SW 1271 (cell line): ENCODE results near the gene SPTBN1.
A peak's percentile ranks its signal among the peaks of the same experiment; 100 is the strongest.
"Not testable (repeated sequence)": the region's sequence is repeated elsewhere in the genome, so short reads cannot be mapped to it uniquely, and the experiment has no call there.

Experiments
- DNase-seq, 2 experiments: peaks; one replicate each; lab custom pipeline; 2025; lab: John Stamatoyannopoulos, UW

The SPTBN1 gene

DNA sequence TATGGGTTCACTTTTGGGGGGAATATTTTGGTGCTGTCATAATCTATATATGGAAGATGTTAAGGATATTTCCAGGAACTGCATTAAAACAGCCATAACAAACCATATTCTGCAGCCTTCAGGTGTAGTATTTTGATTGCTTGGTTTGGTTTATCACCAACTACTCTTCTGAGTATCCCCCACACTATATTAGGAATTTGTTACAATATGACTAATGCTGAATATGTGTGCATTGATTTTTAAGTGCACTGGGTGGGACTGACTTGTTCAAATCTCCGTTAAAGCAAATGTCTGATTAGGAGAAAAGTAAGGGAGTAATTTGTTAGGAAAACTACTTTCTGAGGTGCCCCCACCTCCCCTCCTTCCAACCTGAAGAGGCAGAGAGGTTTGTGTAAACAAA, 47.7 kb downstream of the SPTBN1 start:
- no peak for DNase-seq

DNA sequence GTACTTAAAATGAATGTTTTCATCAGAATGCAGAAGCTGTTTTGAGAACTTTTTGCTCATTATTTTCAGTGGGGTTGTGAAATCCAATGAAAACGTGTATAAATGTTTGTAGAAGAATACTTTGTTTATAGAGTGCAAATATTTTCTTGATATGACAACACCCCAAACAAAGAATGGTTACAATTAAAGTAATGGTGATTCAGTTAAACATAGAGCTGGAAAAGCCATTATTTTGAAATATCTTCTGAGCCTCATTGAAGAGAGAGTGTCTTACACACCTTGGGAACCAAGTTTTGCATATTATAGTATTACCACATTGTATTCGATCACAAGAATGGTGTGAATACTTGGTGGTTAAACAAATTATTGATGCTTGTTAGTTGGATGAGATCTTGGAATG, 48.7 kb downstream of the SPTBN1 start:
- DNase-seq = no peak

DNA sequence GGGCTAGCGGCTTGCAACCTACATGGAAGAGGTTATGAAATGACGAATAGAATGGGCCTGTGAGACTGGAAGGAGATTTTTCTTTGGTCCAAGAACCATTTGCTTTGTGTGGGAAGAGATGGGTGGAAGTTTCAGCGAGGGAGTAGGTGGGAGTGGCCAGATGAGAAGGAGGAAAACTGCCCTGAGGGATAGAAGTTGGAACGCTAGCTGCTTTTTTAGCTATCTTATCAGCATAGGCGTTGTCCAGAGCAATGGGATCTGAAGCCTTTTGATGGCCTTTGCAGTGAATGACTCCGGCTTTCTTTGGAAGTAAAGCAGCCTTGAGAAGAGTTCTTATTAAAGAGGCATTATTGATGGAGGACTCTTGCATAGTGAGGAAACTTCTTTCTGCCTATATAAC, 52.4 kb downstream of the SPTBN1 start:
- DNase-seq = no peak

DNA sequence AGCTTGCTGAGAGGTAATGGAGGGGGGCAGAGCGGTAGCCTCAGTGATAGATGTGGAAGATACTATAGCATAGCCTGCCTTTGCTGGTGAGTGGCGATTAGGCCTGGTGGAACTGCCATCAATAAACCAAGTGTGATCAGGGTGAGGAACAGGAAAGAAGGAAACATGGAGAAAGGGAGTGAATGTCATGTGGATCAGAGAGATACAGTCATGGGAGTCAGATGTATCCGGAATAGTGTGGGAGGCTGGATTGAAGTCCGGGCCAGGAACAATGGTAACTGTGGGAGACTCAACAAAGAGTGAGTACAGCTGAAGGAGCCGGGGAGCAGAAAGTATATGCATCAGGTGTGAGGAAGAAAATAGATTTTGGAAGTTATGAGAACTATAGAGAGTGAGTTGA, 52.9 kb downstream of the SPTBN1 start:
- not testable (repeated sequence) for DNase-seq

DNA sequence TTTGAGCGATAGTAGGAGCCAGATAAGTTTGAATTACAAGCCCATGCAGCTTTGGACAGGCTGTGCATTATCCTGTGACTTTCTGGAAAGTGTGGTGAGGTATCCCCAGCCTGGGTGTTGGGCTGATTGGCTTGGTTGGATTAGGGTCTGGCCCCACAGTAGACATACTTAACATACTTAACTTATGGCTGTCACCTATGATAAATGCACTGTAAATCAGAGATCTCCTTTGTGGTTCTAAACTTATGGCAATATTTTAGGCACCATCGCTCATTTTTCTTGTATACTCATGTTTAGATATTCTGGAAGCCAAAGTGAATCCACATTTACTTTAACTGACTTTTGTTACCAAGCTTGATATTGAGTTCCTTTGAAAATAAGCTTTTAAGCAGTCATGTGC, 54.8 kb downstream of the SPTBN1 start:
- DNase-seq = no peak

DNA sequence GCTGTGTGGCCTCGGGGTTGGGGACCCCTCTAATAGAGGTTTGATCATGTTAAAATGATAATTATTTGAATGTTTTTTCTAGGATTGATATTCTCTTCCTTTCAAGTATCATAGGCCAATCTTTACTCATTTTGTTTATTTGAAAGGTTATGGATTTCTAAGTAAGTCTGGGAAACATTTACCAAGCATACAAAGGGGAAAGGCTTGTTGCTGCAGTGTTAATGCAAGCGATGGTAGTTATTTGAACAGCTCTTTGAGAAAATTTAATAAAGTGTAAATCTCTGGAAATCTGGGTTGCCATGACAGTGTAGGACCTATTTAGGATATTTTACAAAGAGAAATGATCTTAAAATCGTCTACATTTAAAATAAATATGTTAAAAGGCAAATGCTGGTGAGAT, 56.1 kb downstream of the SPTBN1 start:
- no peak for DNase-seq

DNA sequence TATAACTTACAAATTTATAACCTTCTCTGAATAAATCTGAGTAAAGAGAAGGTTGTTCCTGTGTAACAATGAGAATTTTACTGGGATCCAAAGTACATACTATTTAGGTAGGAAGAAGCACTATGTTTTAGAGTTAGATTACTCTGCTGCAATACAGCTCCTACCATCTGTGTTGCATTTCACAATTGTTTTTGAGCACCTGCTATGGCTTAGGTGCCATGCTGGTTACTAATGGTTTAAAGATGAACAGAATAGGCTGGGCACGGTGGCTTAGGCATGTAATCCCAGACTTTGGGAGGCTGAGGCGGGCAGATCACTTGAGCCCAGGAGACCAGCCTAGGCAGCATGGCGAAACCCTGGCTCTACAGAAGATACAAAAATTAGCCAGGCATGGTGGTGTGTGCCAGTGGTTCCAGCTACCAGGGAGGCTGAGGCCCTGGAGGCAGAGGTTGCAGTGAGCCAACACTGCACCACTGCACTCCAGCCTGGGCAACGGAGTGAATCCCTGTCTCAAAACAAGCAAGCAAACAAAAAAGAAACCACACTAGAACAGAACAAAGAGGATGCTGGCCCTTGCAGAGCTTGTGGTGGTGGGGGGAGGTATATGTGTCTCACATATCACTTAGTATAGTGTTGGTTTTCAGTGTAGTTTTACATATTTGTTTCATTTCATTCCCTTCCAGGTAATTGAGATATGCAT, 56.7 kb downstream of the SPTBN1 start:
- no peak for DNase-seq

DNA sequence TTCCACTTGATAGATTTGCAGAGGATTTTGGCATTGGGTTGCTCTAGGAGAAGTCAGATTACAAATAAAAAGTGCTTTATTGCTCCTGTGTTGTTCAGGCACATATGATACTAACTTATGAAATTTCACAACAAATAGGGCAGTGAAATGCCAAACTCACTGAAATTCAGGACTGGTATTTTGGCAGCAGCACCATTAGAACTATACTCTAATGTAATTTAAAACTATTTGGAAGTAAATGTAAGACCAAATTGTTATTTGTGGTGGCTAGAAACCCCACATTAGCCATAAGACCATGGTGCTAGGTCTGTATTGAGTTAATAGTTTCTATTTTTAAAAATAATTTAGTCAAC, 57.2 kb downstream of the SPTBN1 start:
- no peak for DNase-seq

DNA sequence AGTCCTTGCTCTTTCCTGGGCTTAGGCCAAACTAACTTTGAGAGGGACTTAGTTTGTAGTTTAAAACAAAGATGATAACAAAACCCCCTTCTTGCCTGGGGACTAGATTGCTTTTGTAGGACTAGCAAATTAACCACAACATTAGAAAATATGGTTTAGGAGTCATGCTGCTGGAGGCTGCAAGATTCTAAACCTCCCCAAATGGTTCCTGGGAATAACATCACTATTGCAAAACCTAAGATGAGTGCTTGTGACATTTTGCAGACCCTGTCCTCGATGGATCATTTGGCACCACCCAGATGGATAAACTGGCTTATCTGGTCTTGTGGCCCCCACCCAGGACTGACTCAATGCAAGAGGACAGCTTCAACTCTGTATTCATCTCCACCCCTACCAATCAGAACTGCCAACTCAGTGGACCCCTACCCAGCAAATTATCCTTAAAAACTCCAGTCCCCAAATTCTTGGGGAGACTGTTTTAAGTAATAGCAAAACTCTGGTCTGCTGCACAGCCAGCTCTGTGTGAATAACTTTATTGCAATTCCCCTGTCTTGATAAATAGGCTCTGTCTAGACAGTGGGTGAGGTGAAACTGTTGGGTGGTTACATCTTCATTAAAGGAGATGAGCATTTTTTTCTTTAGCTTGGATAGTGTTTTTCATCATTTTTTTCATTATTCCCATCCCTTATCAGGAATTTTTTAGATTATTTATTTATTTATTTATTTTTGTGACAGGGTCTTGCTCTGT, 58.9 kb downstream of the SPTBN1 start:
- DNase-seq = no peak

DNA sequence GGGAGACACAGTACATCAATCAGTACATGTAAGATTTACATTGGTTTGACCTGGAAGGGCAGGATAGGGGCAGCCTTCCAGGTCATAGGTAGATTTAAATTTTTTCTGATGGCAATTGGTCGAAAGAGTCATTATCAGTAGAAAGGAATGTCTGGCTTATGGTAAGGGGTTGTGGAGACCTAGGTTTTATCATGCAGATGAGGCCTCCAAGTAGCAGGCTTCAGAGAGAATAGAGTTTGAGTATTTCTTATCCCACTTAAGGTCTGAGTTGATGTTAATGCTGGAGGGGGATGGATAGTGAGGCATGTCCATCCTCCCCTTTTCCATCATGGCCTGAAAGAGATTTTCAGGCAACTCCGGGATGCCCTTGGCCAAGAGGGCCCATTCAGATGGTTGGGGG, 60.7 kb downstream of the SPTBN1 start:
- DNase-seq = no peak

DNA sequence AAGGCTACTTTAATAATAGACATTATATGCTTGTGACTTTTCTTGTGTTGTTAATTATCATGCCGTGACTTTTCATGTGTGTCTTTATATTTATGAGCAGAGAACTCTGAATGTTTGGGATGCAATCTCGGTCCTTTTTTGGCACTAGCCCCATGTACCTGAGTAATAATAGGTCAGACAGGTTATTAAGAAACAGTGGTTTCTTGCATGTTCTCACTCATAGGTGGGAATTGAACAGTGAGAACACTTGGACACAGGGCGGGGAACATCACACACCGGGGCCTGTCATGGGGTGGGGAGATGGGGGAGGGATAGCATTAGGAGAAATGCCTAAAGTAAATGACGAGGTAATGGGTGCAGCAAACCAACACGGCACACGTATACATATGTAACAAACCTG, 61.9 kb downstream of the SPTBN1 start:
- not testable (repeated sequence) for DNase-seq

DNA sequence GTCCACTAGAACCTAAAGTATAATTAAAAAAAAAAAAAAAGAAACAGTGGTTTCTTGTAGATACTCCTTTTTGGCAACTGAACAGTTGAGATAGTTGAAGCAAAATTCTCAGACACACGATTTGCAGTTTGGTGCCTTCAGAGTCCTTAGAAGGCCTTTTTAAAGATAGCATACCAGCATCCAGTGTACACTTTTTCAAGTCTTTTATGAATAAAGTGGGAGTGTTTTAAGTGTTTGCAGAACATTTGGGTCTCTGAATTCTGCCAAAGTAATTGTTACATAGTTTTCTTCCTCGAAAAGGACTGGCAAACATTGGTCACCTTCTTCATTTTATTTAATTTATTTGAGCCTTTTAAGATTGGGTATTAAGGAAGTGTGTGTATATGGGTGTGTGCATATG, 62.3 kb downstream of the SPTBN1 start:
- DNase-seq = no peak

DNA sequence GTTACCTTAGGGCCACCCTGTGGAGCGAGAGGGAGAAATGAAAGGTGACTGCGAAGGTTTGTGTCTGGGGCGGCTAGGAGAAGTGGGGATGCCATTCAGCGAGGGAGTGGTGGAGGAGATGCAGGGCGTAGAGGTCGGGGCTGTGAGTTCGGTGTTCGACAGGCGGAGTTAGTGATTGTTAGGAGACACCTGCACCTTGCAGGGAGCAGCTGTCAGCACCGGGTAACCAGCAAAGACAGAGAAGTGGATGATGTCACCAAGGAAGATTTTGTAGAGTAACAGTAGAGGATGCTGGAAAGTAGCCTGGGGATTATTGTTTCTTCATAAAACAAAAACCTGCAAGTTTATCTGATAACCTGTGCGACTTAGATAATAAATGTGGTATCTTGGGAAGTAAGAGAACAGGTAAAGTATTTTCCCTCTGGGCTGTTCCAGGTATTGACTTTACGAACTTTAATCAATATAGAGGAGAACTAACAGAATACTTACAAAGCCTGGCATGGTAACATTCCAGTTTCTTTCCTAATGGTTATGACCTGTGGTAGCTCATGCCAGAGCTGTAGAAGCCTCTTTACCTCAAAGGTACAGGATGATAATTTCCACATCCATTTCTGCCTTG, 63.8 kb downstream of the SPTBN1 start:
- DNase-seq = no peak

DNA sequence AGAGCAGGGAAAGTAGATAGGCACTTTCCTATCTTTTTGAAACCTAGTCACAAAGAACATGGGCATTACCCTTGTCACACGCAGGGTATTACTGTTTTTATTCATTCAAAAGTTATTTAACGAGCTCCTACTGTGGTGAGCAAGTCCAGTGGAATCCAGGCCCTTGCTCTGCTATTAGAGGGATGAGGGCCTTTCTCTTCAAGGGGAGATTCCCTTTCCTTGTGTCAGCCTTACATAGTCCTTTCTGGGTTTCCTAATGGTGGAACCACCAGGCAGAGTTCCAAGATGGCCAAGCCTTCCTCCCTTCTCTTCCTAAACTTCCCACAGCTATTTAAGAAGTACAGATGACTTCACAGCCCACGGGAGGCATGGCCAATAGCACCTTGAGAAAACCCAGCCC, 64.6 kb downstream of the SPTBN1 start:
- peak in 1 of 2 experiments; percentile 25 for DNase-seq

DNA sequence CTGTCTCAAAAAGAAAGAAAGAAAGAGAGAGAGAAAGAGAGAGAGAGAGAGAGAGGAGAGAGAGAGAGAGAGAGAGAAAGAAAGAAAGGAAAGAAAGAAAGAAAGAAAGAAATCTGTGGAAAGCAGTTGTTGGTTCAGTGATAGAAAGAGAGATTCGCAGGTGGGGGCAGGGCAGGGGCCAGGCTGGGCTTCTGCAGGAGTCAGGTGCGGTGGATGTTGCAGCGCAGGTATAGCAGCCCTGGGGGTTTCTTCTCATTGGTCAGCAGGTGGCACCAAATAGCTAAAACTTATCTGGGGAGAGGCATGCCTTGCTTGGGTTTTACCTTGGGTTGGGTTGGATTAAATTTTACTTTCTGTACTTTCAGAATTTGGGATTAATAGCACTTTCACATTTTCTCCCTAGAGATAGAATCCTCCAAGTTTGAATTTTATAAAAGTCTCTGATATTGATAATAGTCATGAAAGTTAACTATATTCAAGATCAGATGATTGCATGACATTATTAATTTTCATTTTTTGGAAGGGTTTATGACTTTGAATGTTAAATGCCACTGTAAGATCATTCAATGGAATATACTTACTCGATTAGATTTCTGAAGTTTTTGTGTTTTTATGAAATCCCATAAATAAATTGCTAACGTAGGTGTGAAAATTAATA, 66.6 kb downstream of the SPTBN1 start:
- DNase-seq = peak in 1 of 2 experiments; percentile 26

DNA sequence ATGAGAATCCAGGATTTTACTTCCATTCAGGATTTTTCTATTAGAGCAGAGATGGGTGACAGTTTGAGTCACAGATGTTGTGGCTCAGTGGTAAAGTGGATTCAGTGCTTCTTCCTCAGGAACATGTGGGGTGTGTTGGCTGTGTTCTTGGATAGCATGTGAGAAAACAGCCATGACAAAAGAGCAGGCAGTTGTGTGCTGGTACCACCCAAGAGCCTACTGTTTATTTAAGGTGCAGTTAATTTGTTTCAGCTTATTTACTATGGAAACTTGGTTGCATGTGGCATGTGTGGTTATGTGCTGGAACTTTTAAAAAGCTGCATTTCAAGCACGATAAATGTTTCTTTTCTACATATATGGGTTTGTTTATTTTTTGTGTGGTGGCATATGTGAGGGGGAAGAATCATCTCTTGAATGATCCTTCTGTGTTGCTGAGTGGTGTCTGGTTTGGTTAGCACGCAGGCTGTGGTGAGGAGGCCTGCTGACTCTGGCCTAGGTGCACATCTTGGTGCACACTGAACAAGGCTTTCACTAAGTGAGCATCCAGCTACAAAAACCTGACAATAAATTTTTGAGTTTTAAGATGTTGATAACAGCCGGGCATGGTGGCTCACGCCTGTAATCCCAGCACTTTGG, 67.3 kb downstream of the SPTBN1 start:
- DNase-seq = no peak

DNA sequence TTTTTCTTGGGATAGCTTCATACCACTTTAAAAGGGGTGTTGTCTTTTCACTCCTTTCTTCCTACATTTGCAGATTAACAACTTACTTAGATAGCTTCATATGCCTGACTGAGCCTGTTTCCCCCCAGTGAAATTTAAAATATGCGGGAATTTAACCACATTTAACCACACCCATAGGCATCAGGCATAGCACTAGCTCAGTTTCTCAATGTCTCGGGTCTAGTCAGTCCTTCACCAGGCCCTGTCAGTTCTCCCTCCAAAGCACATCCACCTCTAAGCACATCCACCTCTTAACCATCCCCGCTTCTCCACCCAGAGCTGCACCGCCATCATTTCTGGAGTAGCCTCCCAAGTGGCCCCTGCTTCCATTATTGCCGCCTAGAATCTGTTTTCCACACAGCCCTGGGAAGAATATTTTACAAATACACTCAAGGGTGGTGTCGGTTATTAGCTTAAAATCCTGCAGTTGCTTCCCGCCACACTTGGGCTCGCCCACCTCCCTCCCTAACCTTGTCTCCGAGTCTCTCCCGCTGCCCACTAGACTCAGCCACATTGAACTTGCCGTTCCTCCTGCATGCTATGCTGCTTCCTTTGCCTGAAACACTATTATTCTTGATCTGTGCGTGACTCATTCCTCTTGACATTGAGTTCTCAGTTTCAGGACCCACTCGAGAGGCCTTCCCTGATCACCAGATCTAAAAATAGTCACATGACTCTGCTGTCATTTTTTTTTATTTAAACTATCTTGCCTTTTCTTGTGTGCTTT, 68.3 kb downstream of the SPTBN1 start:
- DNase-seq = no peak

DNA sequence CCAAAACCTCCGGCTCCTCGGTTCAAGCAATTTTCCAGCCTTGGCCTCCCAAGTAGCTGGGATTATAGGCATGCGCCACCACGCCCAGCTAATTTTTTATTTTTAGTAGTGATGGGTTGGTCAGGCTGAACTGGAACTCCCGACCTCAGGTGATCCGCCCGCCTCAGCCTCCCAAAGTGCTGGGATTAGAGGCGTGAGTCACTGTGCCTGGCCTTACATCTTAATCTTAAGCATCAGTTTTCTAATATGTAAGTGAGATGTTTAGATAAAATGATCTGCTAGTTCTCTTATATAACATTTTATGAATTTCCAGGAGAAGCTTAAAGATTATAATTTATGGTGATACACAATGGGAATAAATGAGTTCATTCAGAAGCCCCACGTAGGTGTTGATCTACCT, 69.2 kb downstream of the SPTBN1 start:
- DNase-seq = no peak

DNA sequence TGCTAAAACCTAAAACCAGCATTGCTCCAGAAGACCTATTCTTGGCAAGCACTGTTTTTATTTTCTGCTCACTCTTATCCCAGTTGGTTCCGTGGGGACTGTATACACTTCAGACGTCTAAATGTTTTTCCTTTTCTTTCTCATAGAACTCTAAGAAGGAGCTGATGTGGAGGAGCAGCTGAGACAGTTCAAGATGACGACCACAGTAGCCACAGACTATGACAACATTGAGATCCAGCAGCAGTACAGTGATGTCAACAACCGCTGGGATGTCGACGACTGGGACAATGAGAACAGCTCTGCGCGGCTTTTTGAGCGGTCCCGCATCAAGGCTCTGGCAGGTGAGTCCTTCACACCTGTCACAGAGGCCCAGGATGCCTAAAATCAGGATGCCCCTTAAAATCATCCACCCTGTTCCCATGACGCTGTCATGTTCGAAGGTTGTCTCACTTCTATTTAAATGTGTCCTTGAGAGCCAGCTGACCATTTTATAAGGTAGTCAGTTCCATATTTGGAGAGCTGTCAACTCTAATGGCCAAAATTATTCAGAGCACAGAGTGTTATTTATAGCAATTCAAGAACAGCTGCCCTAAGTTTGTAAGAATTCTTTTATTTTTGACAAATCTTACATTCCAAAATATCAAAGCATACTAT, 70.2 kb downstream of the SPTBN1 start:
- no peak for DNase-seq

DNA sequence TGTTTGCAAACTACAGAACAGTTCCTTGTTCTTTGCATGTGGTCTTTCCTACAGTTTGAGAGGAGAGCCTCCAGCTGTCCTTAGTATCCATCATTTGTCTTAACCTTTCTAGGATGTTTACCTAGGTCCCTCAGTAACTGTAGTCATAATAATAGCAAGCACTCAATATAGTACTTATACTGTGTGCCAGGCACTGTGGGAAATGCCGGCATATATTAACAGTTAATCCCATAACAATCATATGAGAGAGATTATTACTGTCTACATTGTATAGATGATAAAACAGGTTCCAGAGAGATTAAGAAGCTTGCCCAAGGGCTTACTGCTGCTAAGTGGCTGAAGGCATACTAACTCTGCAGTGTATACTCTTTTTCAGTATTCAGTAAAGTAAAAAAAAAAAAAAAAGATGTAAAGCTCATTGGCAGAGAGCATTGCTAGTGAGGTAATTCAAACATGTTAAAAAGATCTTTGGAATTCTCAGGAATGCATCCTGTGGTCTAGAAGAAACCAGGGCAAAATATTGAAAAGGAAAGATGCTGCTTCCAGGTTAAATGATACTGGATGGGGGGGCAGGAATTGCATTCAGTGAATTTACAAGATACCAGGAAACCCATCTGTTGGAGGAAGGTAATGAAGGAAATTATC, 72.3 kb downstream of the SPTBN1 start:
- DNase-seq = no peak

DNA sequence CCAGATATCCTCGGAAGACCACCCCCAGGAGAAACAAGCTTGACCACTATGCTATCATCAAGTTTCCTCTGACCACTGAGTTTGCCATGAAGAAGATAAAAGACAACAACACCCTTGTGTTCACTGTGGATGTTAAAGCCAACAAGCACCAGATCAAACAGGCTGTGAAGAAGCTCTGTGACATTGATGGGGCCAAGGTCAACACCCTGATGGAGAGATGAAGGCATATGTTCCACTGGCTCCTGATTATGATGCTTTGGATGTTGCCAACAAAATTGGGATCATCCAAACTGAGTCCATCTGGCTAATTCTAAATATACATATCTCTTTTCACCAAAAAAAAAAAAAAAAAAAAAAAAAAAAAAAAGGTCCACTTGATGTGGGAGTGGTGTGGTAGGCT, 73.4 kb downstream of the SPTBN1 start:
- not testable (repeated sequence) for DNase-seq
